Fibroblast of lung (primary cell): ENCODE measurements around the gene C3orf33. TPM values are rescaled to one million over a fixed set of nuclear protein-coding genes. Genes with fewer than 3 reads are reported as not detected.

Experiments used
- DNase-seq, 2 donors: peaks; one replicate each; pipeline versions ENCODE4 v3.0.0 to v3.0.0-alpha.2; 2010; ENCODE audit warnings: low read depth in 2 of 2
- H2AFZ ChIP-seq: 2 replicates; pipeline ENCODE4 v1.5.1; 2012; ENCODE audit warnings: low read length, control low read depth, inconsistent platforms
- H3K27ac ChIP-seq: 2 replicates; pipeline ENCODE4 v1.5.1; 2011; ENCODE audit warnings: low read length, control low read depth; ENCODE audit not compliant: insufficient read depth
- H3K27me3 ChIP-seq: 2 replicates; pipeline ENCODE4 v1.5.1; 2011; ENCODE audit warnings: mild to moderate bottlenecking, low read length; ENCODE audit not compliant: control insufficient read depth, insufficient read depth
- H3K36me3 ChIP-seq: 2 replicates; pipeline ENCODE4 v1.5.1; 2011; ENCODE audit warnings: low read length; ENCODE audit not compliant: control insufficient read depth, insufficient read depth
- H3K4me1 ChIP-seq: 2 replicates; pipeline ENCODE4 v1.5.1; 2011; ENCODE audit warnings: low read length; ENCODE audit not compliant: control insufficient read depth, insufficient read depth; ENCODE audit errors: extremely low read depth
- H3K4me2 ChIP-seq: 2 replicates; pipeline ENCODE4 v1.5.1; 2011; ENCODE audit warnings: low read length, control low read depth; ENCODE audit not compliant: insufficient read depth; ENCODE audit errors: extremely low read depth
- H3K4me3 ChIP-seq, 4 experiments: fragments of 200-600 bp in 1 of 4; sonication (generic) in 1 of 4; replicated peaks in 1 of 4; 2 replicates each; pipeline ENCODE4 v1.5.1; 2011 to 2016; ENCODE audit warnings: low read length in 4 of 4, low read depth in 3 of 4, mild to moderate bottlenecking in 3 of 4, control low read depth in 2 of 4, inconsistent platforms in 1 of 4, mixed read lengths in 1 of 4; ENCODE audit not compliant: insufficient read depth in 1 of 4; ENCODE audit errors: control extremely low read depth in 1 of 4
- H3K79me2 ChIP-seq: 2 replicates; pipeline ENCODE4 v1.5.1; 2012; ENCODE audit warnings: mild to moderate bottlenecking, low read length, inconsistent platforms; ENCODE audit not compliant: control insufficient read depth, insufficient read depth
- H3K9ac ChIP-seq: 2 replicates; pipeline ENCODE4 v1.5.1; 2011; ENCODE audit warnings: mild to moderate bottlenecking, low read length, control low read depth; ENCODE audit not compliant: insufficient read depth
- H3K9me3 ChIP-seq: 2 replicates; pipeline ENCODE4 v1.5.1; 2012; ENCODE audit warnings: low read depth, low read length; ENCODE audit not compliant: control insufficient read depth, insufficient read depth
- H4K20me1 ChIP-seq: 2 replicates; pipeline ENCODE4 v1.5.1; 2011; ENCODE audit warnings: low read length; ENCODE audit not compliant: control insufficient read depth, insufficient read depth; ENCODE audit errors: extremely low read depth
- CTCF ChIP-seq, 2 donors: IDR thresholded peaks in 1 of 2; conservative IDR thresholded peaks in 1 of 2; 1 replicate in 1 of 2; 2 replicates in 1 of 2; pipeline ENCODE4 v1.5.1; 2011 to 2012; ENCODE audit warnings: low read length in 2 of 2, control low read depth in 1 of 2, inconsistent platforms in 1 of 2, low read depth in 1 of 2, mild to moderate bottlenecking in 1 of 2
- EZH2 ChIP-seq: IDR thresholded peaks from 2 replicates; pipeline ENCODE4 v1.5.1; 2012; ENCODE audit warnings: low read length, control low read depth, mild to moderate bottlenecking; ENCODE audit errors: missing control alignments
- polyA plus RNA-seq, 2 donors: library from polyadenylated mRNA; depleted of rRNA in 1 of 2; stranded (reverse) in 1 of 2; unstranded in 1 of 2; fragments of >200 nt; gene quantifications; 2 replicates each; pipeline ENCODE4 v1.2.1, GENCODE V29; 2011 to 2012; ENCODE audit warnings: missing spikeins in 1 of 2
- total RNA-seq: library from RNA; depleted of rRNA; stranded (reverse); fragments of >200 nt; gene quantifications from 2 replicates; pipeline ENCODE4 v1.2.1, GENCODE V29; 2014

The C3orf33 gene
- total and polyA plus RNA-seq, 2 donors (not counting 1 experiment from before 2014, with no cell fraction given), result 3.3 to 3.6 TPM

DNA sequence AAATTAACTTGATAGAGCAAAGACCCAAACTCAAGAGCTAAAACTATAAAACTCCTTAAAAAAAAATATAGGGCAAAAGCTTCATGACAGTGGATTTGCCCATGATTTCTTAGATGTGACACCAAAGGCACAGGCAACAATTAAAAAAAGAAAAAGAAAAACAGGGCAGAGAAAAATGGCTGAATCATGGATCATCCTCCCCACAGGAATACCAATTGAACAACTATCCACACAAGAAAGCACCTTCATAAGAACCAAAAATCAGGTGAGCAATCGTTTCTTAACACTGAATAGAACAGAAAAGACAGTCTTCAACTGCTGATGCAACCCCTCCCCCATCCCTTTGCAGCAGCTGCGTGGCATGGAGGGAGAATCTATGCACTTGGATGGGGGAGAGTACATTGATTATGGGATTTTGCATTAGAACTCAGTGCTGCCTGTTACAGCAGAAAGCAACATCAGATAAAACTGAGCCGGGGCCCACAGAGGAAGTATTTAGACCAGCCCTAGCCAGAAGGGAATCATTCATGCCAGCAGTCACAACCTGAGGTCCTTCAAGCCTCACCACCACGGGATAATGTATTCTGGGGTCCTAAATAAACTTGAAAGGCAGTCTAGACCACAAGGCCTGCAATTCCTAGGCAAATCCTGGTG lies 15.7 kb downstream of the C3orf33 start:
- H3K27me3 ChIP-seq, result no peaks in the 10 kb centered on the region
- no peaks in the 10 kb centered on the region for H4K20me1 ChIP-seq
- no peak overlapping the region for H3K4me3 ChIP-seq
- no peak overlapping the region for H3K9ac ChIP-seq
- no peak overlapping the region for H2AFZ ChIP-seq
- no peaks in the 10 kb centered on the region for H3K4me1 ChIP-seq
- no peak for DNase-seq
- no peak overlapping the region for H3K4me2 ChIP-seq
- H3K79me2 ChIP-seq, result no peaks in the 10 kb centered on the region
- H3K36me3 ChIP-seq, result no peaks in the 10 kb centered on the region
- H3K27ac ChIP-seq, result no peak overlapping the region
- no peaks in the 10 kb centered on the region for H3K9me3 ChIP-seq
- TF ChIP-seq CTCF (conservative IDR thresholded peaks at IDR 0.05 in 1 of 2, IDR thresholded peaks at IDR 0.05 in 1 of 2; ENCODE audit: low read depth in 1 of 2, low read length in 2 of 2) (no peak), EZH2 (no peak)

GRCh38 chr3:155785662-155786295 lies 20.3 kb downstream of the C3orf33 start:
- H3K27me3 ChIP-seq, result no peaks in the 10 kb centered on the region
- no peaks in the 10 kb centered on the region for H4K20me1 ChIP-seq
- TF ChIP-seq CTCF (conservative IDR thresholded peaks at IDR 0.05 in 1 of 2, IDR thresholded peaks at IDR 0.05 in 1 of 2; ENCODE audit: low read depth in 1 of 2, low read length in 2 of 2), result no peak
- no peak for TF ChIP-seq EZH2
- no peak overlapping the region for H2AFZ ChIP-seq
- H3K4me3 ChIP-seq, result no peak overlapping the region
- DNase-seq, result no peak
- H3K9ac ChIP-seq, result no peak overlapping the region
- no peaks in the 10 kb centered on the region for H3K9me3 ChIP-seq
- H3K79me2 ChIP-seq, result no peaks in the 10 kb centered on the region
- no peak overlapping the region for H3K27ac ChIP-seq
- no peaks in the 10 kb centered on the region for H3K4me1 ChIP-seq
- H3K36me3 ChIP-seq, result no peaks in the 10 kb centered on the region
- H3K4me2 ChIP-seq, result no peak overlapping the region

- H3K4me2 ChIP-seq, result no peak overlapping the region
Measured at GRCh38 chr3:155782390-155782953, 23.6 kb downstream of the C3orf33 start.

More at GRCh38 chr3:155782390-155782953, 23.6 kb downstream of the C3orf33 start:
- no peak overlapping the region for H3K4me3 ChIP-seq
- no peaks in the 10 kb centered on the region for H3K9me3 ChIP-seq
- no peaks in the 10 kb centered on the region for H3K4me1 ChIP-seq
- no peaks in the 10 kb centered on the region for H3K36me3 ChIP-seq
- no peak overlapping the region for H3K9ac ChIP-seq
- no peak overlapping the region for H2AFZ ChIP-seq
- no peaks in the 10 kb centered on the region for H3K27me3 ChIP-seq
- H3K79me2 ChIP-seq, result no peaks in the 10 kb centered on the region
- H4K20me1 ChIP-seq, result no peaks in the 10 kb centered on the region
- no peak for TF ChIP-seq CTCF (conservative IDR thresholded peaks at IDR 0.05 in 1 of 2, IDR thresholded peaks at IDR 0.05 in 1 of 2; ENCODE audit: low read depth in 1 of 2, low read length in 2 of 2)
- no peak for TF ChIP-seq EZH2
- H3K27ac ChIP-seq, result no peak overlapping the region
- DNase-seq, result no peak
